Central memory CD8-positive, alpha-beta T cell (primary cell): ENCODE results near the gene CREB3L1.

Source experiments
- ATAC-seq: fragments of 150-1000 bp; cut with Tn5 transposase; replicated peaks from 2 replicates; pipeline ENCODE4 v1.10.0; 2022; ENCODE audit warnings: mild to moderate bottlenecking, moderate FRiP score, moderate number of reproducible peaks; ENCODE audit not compliant: poor library complexity, severe bottlenecking; ENCODE audit errors: extremely low read depth
- DNase-seq, 2 donors: peaks; one replicate each; pipeline ENCODE4 v3.0.0; 2021; ENCODE audit warnings: low spot score in 2 of 2
- H3K27ac Mint-ChIP-seq: one replicate; pipeline ENCODE4 v1.8.0; 2022; ENCODE audit warnings: low read depth, mild to moderate bottlenecking, moderate library complexity, mixed read lengths
- H3K27me3 Mint-ChIP-seq: one replicate; pipeline ENCODE4 v1.8.0; 2022; ENCODE audit warnings: mixed read lengths
- H3K36me3 Mint-ChIP-seq: one replicate; pipeline ENCODE4 v1.8.0; 2022; ENCODE audit warnings: mild to moderate bottlenecking, moderate library complexity, mixed read lengths; ENCODE audit not compliant: insufficient read depth
- H3K4me1 Mint-ChIP-seq: one replicate; pipeline ENCODE4 v1.8.0; 2022; ENCODE audit warnings: mixed read lengths
- H3K4me3 Mint-ChIP-seq: one replicate; pipeline ENCODE4 v1.8.0; 2022; ENCODE audit warnings: mild to moderate bottlenecking, moderate library complexity, mixed read lengths
- H3K9me3 Mint-ChIP-seq: one replicate; pipeline ENCODE4 v1.8.0; 2022; ENCODE audit warnings: mixed read lengths

CREB3L1 gene

GRCh38 chr11:46271407-46271806 lies 6.1 kb upstream of the CREB3L1 start:
- Mint-ChIP-seq H3K9me3 (no peaks in the 10 kb centered on the region), H3K4me3 (no peak overlapping the region), H3K36me3 (peaks cover 1% of the 10 kb centered on the region), H3K27me3 (peaks cover 24% of the 10 kb centered on the region), H3K27ac (no peak overlapping the region), H3K4me1 (no peaks in the 10 kb centered on the region)
- ATAC-seq (no peak), DNase-seq (no peak)

GRCh38 chr11:46271875-46272815 lies 5.3 kb upstream of the CREB3L1 start:
- DNase-seq = no peak
- Mint-ChIP-seq H3K4me3 (no peak overlapping the region), H3K27ac (no peak overlapping the region), H3K9me3 (no peaks in the 10 kb centered on the region), H3K27me3 (peaks cover 28% of the 10 kb centered on the region), H3K36me3 (peaks cover 2% of the 10 kb centered on the region), H3K4me1 (peaks cover 1% of the 10 kb centered on the region)
- no peak for ATAC-seq

GRCh38 chr11:46272816-46273427 lies 4.5 kb upstream of the CREB3L1 start:
- no peak overlapping the region for H3K4me3 Mint-ChIP-seq

GRCh38 chr11:46273511-46274205 lies 3.8 kb upstream of the CREB3L1 start:
- Mint-ChIP-seq H3K9me3 (no peaks in the 10 kb centered on the region), H3K4me3 (no peak overlapping the region), H3K4me1 (peaks cover 5% of the 10 kb centered on the region), H3K36me3 (peaks cover 2% of the 10 kb centered on the region), H3K27ac (no peak overlapping the region), H3K27me3 (peaks cover 30% of the 10 kb centered on the region)
- DNase-seq (no peak), ATAC-seq (no peak)

More at GRCh38 chr11:46272816-46273427, 4.5 kb upstream of the CREB3L1 start:
- ATAC-seq (no peak), DNase-seq (no peak)
- Mint-ChIP-seq H3K27ac (no peak overlapping the region), H3K27me3 (peaks cover 31% of the 10 kb centered on the region), H3K4me1 (peaks cover 5% of the 10 kb centered on the region), H3K36me3 (peaks cover 2% of the 10 kb centered on the region), H3K9me3 (no peaks in the 10 kb centered on the region)

- Mint-ChIP-seq H3K27ac (no peak overlapping the region), H3K9me3 (no peaks in the 10 kb centered on the region), H3K4me3 (no peak overlapping the region), H3K36me3 (peaks cover 2% of the 10 kb centered on the region), H3K4me1 (peaks cover 5% of the 10 kb centered on the region), H3K27me3 (peaks cover 54% of the 10 kb centered on the region)
- DNase-seq (no peak), ATAC-seq (no peak)
These were observed 1.4 kb upstream of the CREB3L1 start for GRCh38 chr11:46275964-46276641.

GRCh38 chr11:46277313-46277621 lies 195 bp upstream of the CREB3L1 start:
- no peak overlapping the region for H3K4me3 Mint-ChIP-seq

GRCh38 chr11:46278387-46279125 lies 1.1 kb downstream of the CREB3L1 start:
- Mint-ChIP-seq H3K4me3 (no peak overlapping the region), H3K27me3 (peaks cover 78% of the 10 kb centered on the region), H3K9me3 (no peaks in the 10 kb centered on the region), H3K4me1 (peaks cover 5% of the 10 kb centered on the region), H3K36me3 (peaks cover 2% of the 10 kb centered on the region), H3K27ac (peak overlapping the region; percentile 29)
- no peak for DNase-seq
- no peak for ATAC-seq

More at GRCh38 chr11:46277313-46277621, 195 bp upstream of the CREB3L1 start:
- peaks cover 5% of the 10 kb centered on the region for H3K4me1 Mint-ChIP-seq
- DNase-seq (no peak), ATAC-seq (no peak)
- H3K9me3 Mint-ChIP-seq = no peaks in the 10 kb centered on the region
- H3K27ac Mint-ChIP-seq = no peak overlapping the region
- peaks cover 2% of the 10 kb centered on the region for H3K36me3 Mint-ChIP-seq
- H3K27me3 Mint-ChIP-seq = peaks cover 65% of the 10 kb centered on the region

- Mint-ChIP-seq H3K4me1 (peaks cover 5% of the 10 kb centered on the region), H3K9me3 (no peaks in the 10 kb centered on the region), H3K27me3 (peaks cover 84% of the 10 kb centered on the region), H3K36me3 (peaks cover 2% of the 10 kb centered on the region), H3K4me3 (no peak overlapping the region), H3K27ac (no peak overlapping the region)
- no peak for ATAC-seq
- no peak for DNase-seq
These were observed 2.0 kb downstream of the CREB3L1 start for GRCh38 chr11:46279126-46280099.

GRCh38 chr11:46280706-46281105 lies 3.2 kb downstream of the CREB3L1 start:
- H3K27ac Mint-ChIP-seq = no peak overlapping the region
- no peaks in the 10 kb centered on the region for H3K9me3 Mint-ChIP-seq
- H3K4me1 Mint-ChIP-seq = peaks cover 5% of the 10 kb centered on the region
- DNase-seq (no peak), ATAC-seq (no peak)
- peaks cover 2% of the 10 kb centered on the region for H3K36me3 Mint-ChIP-seq
- H3K4me3 Mint-ChIP-seq = no peak overlapping the region
- H3K27me3 Mint-ChIP-seq = peaks cover 92% of the 10 kb centered on the region

GRCh38 chr11:46281371-46281831 lies 3.9 kb downstream of the CREB3L1 start:
- H3K4me3 Mint-ChIP-seq = no peak overlapping the region
- H3K9me3 Mint-ChIP-seq = no peaks in the 10 kb centered on the region
- no peak for ATAC-seq
- H3K27me3 Mint-ChIP-seq = peaks cover 92% of the 10 kb centered on the region
- H3K4me1 Mint-ChIP-seq = peaks cover 5% of the 10 kb centered on the region
- H3K36me3 Mint-ChIP-seq = peaks cover under 1% of the 10 kb centered on the region
- H3K27ac Mint-ChIP-seq = no peak overlapping the region
- DNase-seq = no peak

GRCh38 chr11:46285173-46285572 lies 7.7 kb downstream of the CREB3L1 start:
- no peak for DNase-seq
- Mint-ChIP-seq H3K36me3 (no peaks in the 10 kb centered on the region), H3K27me3 (peaks cover 79% of the 10 kb centered on the region), H3K4me3 (no peak overlapping the region), H3K9me3 (no peaks in the 10 kb centered on the region), H3K27ac (no peak overlapping the region), H3K4me1 (no peaks in the 10 kb centered on the region)
- no peak for ATAC-seq
